ENCODE data around the gene SIPA1L3.
A peak's percentile ranks its signal among the peaks of the same experiment; 100 is the strongest.
"Not testable (repeated sequence)": the region's sequence is repeated elsewhere in the genome, so short reads cannot be mapped to it uniquely, and the experiment has no call there.

SIPA1L3 gene

GRCh38 chr19:38068826-38069225, 161.8 kb downstream of the SIPA1L3 start:
- DNase-seq (ENCODE audit: low read depth in 2 of 2) = no peak

DNA sequence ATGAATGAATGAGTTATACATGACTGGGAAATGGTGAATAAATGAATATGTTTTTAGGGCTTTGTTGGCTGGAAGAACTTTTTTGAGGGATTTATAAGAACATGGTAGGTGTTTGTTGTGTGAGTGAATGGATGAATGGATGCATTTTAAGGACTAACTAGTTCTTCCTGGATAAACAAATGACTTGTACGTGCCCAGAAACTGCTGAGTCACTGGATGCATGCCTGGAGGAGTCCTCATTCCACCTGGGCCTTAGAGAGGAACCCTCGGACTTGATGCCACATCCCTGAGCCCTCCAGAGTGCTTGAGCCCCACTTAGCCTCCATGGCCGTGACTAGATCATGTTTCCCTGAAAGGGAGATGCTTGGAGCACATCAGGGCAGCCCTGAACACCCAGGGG, 163.6 kb downstream of the SIPA1L3 start:
- no peak for DNase-seq (ENCODE audit: low read depth in 2 of 2)

DNA sequence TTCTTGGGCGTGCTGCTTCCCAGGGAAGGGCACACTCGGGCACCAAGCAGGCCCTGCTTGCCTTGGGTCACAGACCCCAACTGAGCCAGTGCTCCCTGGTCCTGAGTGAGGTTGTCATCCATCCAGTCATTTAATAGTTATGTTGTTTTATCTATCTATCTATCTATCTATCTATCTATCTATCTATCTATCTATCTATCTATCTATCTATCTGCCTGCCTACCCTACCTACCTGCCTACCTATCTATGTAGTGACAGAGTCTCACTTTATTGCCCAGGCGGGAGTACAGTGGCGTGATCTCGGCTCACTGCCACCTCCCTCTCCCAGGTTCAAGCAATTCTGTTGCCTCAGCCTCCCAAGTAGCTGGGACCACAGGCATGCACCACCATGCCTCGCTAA, 164.0 kb downstream of the SIPA1L3 start:
- not testable (repeated sequence) for DNase-seq (ENCODE audit: low read depth in 2 of 2)

DNA sequence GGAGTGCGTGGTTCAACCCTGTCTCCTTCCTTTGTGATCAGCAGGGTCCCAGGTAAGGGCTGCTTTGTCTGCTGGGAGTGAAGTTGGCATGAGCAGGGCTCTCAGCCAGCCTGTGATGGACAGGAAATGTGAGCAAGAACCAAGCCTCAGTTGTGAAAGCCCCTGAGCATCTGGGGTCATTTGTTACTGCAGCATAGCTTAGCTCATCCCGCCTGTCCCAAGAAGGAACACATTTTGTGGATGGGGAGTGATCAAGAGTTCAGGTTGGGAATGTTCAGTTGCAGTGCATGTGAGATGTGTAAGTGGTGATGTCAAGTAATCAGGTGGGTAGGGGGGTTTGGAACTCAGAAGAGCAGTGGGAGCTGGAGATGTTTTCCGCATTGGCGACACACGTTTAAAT, 164.6 kb downstream of the SIPA1L3 start:
- no peak for DNase-seq (ENCODE audit: low read depth in 2 of 2)

GRCh38 chr19:38072776-38073750, 166.1 kb downstream of the SIPA1L3 start:
- DNase-seq (ENCODE audit: low read depth in 2 of 2) = no peak

GRCh38 chr19:38073841-38074685, 167.1 kb downstream of the SIPA1L3 start:
- no peak for DNase-seq (ENCODE audit: low read depth in 2 of 2)

DNA sequence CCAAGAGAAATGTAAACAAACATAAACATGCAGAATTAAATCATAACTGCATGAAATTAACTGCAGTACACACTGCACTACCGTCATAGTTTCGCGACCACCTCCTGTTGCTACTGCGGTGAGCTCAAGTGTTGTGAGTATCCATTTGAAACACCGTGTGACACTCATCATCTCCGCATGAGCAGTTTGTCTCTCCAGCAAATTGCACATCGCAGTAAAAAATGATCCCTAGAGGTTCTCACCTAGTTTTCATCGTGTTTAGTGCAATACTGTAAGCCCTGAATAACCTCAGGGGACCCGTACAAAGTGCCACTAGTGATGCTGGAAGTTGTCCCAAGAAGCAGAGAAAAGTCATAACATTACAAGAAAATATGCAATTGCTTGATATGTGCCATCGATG, 169.3 kb downstream of the SIPA1L3 start:
- DNase-seq (ENCODE audit: low read depth in 2 of 2) = no peak

- DNase-seq (ENCODE audit: low read depth in 2 of 2) = no peak
Observed at GRCh38 chr19:38078302-38078930, 171.4 kb downstream of the SIPA1L3 start.

GRCh38 chr19:38079926-38080380, 172.9 kb downstream of the SIPA1L3 start:
- DNase-seq (ENCODE audit: low read depth in 2 of 2) = no peak

DNA sequence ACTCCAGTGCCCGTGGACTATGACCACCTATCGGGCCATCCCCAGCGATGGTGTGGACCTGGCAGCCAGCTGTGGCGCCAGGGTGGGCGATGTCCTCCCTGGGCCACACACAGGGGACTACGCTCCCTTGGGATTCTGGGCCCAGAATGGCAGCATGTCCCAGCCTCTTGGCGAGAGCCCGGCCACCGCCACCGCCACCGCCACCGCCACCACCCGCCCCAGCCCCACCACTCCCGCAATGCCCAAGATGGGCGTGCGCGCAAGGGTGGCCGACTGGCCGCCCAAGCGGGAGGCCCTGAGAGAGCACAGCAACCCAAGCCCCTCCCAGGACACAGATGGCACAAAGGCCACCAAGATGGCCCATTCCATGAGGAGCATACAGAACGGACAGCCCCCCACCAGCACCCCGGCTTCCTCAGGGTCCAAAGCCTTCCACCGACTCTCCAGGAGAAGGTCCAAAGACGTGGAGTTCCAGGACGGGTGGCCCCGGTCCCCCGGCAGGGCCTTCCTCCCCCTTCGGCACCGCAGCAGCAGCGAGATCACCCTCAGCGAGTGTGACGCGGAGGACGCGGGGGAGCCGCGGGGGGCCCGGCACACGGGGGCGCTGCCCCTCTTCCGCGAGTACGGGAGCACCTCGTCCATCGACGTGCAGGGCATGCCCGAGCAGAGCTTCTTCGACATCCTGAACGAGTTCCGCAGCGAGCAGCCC, 174.7 kb downstream of the SIPA1L3 start:
- DNase-seq (ENCODE audit: low read depth in 2 of 2) = no peak

- DNase-seq (ENCODE audit: low read depth in 2 of 2) = no peak
Observed at GRCh38 chr19:38082256-38083118, 175.5 kb downstream of the SIPA1L3 start.

- DNase-seq (ENCODE audit: low read depth in 2 of 2) = no peak
Observed at GRCh38 chr19:38084196-38084595, 177.2 kb downstream of the SIPA1L3 start.

DNA sequence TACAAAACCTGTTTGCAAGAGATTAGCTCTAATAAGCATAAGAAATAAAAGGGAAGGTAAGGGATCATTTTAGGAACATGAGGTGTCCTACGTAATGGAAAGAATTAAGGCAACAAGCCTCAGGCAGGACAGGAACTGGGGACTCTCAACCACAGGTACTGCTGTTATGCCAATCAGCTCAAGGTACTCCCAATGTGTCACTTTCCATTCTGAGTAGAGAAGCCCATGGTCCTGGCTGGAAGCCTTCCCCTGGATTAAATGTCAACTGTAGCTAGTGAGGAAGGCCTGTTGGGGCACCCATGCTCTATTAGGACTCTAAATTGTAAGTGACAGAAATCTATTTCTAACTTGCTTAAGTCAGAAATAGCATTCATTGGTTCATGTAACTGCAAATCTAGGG, 182.4 kb downstream of the SIPA1L3 start:
- no peak for DNase-seq (ENCODE audit: low read depth in 2 of 2)

DNA sequence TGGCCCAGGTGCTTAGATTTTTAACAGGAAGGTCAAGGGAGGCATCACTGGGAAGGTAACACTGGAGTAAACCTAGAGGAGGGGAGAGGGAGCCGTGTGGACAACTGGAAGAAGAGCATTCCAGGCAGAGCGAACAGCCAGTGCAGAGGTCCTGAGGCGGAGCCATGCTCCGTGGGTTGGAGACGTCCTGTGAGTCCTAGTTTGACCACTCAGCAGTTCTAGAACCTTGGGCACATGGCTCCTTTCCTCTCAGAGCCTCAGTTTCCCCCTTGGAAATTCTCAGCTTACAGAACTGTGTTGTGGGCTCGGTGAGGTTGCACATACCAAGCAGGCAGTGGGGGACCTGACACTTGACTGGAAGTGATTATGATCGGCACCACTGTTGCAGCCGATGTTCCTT, 186.1 kb downstream of the SIPA1L3 start:
- DNase-seq (ENCODE audit: low read depth in 2 of 2) = no peak

GRCh38 chr19:38093587-38093986, 186.6 kb downstream of the SIPA1L3 start:
- no peak for DNase-seq (ENCODE audit: low read depth in 2 of 2)

DNA sequence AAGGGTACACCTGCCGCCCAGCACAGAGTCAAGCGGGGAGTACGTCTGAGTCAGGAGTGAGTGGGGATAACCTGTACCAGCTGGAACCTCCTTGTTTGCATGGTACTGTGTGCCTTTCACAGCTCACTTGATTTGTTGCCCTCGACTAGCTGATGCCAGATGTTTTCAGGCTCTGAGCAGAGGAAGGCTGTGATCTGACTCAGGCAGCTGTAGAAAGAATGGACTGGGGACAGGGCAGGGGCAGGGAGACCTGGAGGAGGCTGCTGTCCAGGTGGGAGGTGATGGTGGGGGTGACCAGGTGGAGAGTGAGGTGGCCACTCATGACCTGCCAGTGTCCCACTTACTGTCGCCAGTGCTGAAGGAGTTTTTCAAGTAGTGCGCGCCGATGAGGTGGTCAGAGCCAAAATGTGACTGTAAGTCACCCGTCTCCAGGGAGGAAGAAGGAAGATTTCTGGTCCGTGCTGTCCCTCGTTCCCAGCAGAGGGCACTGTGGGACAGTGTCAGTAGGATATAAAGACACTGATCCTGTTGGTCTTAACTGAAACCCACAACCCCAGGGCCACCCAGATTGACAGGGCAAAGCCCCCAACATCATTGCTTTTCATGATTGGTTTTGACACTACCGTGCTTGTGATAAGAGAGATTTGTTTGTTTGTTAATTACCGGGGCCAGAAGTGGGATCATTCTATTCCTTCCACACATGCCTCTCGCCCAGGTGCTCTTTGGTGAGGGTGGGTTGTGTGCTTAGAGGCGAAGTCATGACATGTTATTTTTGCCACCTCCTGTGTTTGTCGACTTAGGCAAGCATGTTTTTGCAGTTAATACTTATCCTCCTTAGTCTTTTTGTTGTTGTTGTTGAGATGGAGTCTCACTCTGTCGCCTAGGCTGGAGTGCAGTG, 188.7 kb downstream of the SIPA1L3 start:
- peak; percentile 4 to 6 for DNase-seq (ENCODE audit: low read depth in 2 of 2)

DNA sequence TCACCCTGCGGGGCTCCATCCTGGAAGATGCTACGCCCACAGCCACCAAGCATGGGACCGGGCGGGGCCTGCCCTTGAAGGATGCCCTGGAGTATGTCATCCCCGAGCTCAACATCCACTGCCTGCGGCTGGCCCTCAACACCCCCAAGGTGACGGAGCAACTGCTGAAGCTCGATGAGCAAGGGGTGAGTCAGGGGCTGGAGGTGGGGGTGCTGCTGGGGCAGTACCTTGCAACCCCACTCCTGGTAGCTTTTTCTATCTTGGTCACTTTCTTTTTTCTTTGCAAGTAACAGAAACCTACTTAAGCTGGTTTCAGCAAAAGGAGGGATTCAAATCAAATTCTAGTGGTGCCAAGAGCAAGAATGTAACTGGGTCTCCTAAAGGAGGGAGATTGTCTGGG, 193.0 kb downstream of the SIPA1L3 start:
- no peak for DNase-seq (ENCODE audit: low read depth in 2 of 2)

DNA sequence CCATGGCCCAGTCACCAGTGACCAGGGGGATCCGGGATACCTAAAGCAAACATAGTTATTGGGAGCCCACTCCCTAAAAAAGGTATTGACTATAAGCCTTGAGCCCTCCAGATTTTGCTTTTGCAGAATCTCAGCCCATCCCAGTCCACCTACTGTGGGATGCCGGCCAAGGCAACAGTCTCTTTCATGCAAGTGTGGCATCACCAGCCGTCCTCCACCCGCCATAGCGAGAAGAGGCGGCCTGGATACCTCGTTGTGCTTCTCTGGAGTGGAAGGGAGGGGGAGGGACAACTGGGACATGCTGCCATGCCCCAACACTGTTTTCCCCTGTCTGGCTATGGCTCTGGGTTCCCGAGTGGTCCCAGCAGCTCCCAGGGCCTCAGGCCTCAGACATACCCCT, 193.6 kb downstream of the SIPA1L3 start:
- DNase-seq (ENCODE audit: low read depth in 2 of 2) = no peak

DNA sequence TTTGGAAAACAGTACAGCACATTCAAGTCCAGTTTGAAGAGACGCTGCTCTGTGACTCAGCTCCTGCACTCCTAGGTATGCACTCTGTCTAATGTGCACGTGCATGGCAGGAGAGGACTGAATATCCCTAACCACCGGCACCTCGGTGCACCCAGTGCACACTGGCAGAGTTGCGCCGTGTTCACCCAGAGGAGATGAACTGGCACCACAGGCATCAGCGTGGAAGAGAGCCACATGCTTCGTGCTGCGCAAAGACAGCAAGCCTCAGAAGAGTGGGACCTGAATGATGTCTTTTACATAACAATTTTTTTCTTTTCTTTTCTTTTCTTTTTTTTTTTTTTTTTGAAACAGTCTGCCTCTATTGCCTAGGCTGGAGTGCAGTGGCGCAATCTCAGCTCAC, 194.7 kb downstream of the SIPA1L3 start:
- DNase-seq (ENCODE audit: low read depth in 2 of 2) = no peak

Data from stimulated activated CD8-positive, alpha-beta memory T cell treated with anti-CD3 and anti-CD28 coated beads, Interleukin-15, amount 100 ng/mL, for 4 hours (primary cell).